ENCODE data around the gene PLG. TPM values are rescaled to one million over a fixed set of nuclear protein-coding genes. Genes with fewer than 3 reads are reported as not detected.
"Not testable (repeated sequence)": the region's sequence is repeated elsewhere in the genome, so short reads cannot be mapped to it uniquely, and the experiment has no call there.

Gene PLG
- total RNA-seq, 4 donors from 2014 or later = 5.1 TPM; not detected in 3

GRCh38 chr6:160774399-160774798, 72.4 kb downstream of the PLG start:
- 90% methylated on average over 4 of the region's 4 CpGs for WGBS
- Histone ChIP-seq H3K27ac (no peak overlapping the region), H3K4me3 (no peak overlapping the region), H3K4me1 (no peaks in the 10 kb centered on the region), H3K9me3 (no peaks in the 10 kb centered on the region), H3K27me3 (no peaks in the 10 kb centered on the region), H3K36me3 (no peaks in the 10 kb centered on the region)
- DNase-seq (ENCODE audit: low spot score in 2 of 2) = no peak
- TF ChIP-seq EP300 (IDR thresholded peaks at IDR 0.05) (no peak), POLR2AphosphoS5 (IDR thresholded peaks at IDR 0.05) (no peak), CTCF (IDR thresholded peaks at IDR 0.05) (no peak), POLR2A (IDR thresholded peaks at IDR 0.05) (no peak)

GRCh38 chr6:160775792-160776580, 73.9 kb downstream of the PLG start:
- no peak overlapping the region for H3K4me3 ChIP-seq
- TF ChIP-seq POLR2AphosphoS5 (IDR thresholded peaks at IDR 0.05) = no peak
- no peak for TF ChIP-seq CTCF (IDR thresholded peaks at IDR 0.05)
- no peak for TF ChIP-seq EP300 (IDR thresholded peaks at IDR 0.05)
- no peak for TF ChIP-seq POLR2A (IDR thresholded peaks at IDR 0.05)
- DNase-seq (ENCODE audit: low spot score in 2 of 2) = no peak
- no peaks in the 10 kb centered on the region for H3K4me1 ChIP-seq
- H3K27ac ChIP-seq = no peak overlapping the region
- H3K9me3 ChIP-seq = no peaks in the 10 kb centered on the region
- WGBS = 51% methylated on average over 6 of the region's 6 CpGs
- no peaks in the 10 kb centered on the region for H3K27me3 ChIP-seq
- no peaks in the 10 kb centered on the region for H3K36me3 ChIP-seq

GRCh38 chr6:160779095-160779494, 77.1 kb downstream of the PLG start:
- not testable (repeated sequence) for H3K36me3 ChIP-seq; H3K27me3 ChIP-seq; H3K9me3 ChIP-seq; DNase-seq (ENCODE audit: low spot score in 2 of 2); H3K27ac ChIP-seq; H3K4me1 ChIP-seq; H3K4me3 ChIP-seq
- WGBS = 97% methylated on average over 6 of the region's 6 CpGs

- not testable (repeated sequence) for H3K4me1 ChIP-seq; H3K9me3 ChIP-seq; DNase-seq (ENCODE audit: low spot score in 2 of 2)
These were observed 78.6 kb downstream of the PLG start for GRCh38 chr6:160780656-160781055.

DNA sequence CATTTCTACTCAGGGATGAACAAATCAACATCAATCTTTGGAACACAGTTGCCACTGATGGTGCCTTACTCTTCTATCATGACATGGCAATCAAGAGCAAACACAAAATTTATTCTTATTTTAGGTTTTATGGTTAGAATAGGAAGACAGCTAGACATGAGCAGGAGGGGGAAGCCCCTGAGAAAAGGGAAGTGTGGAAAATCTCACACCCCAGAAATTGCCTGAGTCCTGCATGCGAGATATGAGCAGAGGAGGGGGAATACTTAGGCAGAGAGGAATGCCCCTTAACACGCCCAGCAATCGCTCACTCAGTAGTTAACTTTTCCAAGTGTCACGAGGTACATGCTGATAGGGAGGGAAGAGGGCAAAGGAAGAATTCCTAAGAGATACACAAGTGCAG, 79.3 kb downstream of the PLG start:
- TF ChIP-seq POLR2A (IDR thresholded peaks at IDR 0.05) (no peak), CTCF (IDR thresholded peaks at IDR 0.05) (no peak), POLR2AphosphoS5 (IDR thresholded peaks at IDR 0.05) (no peak), EP300 (IDR thresholded peaks at IDR 0.05) (no peak)
- no peak for DNase-seq (ENCODE audit: low spot score in 2 of 2)
- Histone ChIP-seq H3K9me3 (no peaks in the 10 kb centered on the region), H3K27me3 (no peaks in the 10 kb centered on the region), H3K36me3 (no peaks in the 10 kb centered on the region), H3K27ac (no peak overlapping the region), H3K4me1 (no peaks in the 10 kb centered on the region), H3K4me3 (no peak overlapping the region)
- WGBS = 88% methylated on average over 4 of the region's 4 CpGs

More at GRCh38 chr6:160780656-160781055, 78.6 kb downstream of the PLG start:
- H3K27ac ChIP-seq, H3K27me3 ChIP-seq, H3K4me3 ChIP-seq, H3K36me3 ChIP-seq: not testable (repeated sequence)
- 93% methylated on average over 3 of the region's 3 CpGs for WGBS

DNA sequence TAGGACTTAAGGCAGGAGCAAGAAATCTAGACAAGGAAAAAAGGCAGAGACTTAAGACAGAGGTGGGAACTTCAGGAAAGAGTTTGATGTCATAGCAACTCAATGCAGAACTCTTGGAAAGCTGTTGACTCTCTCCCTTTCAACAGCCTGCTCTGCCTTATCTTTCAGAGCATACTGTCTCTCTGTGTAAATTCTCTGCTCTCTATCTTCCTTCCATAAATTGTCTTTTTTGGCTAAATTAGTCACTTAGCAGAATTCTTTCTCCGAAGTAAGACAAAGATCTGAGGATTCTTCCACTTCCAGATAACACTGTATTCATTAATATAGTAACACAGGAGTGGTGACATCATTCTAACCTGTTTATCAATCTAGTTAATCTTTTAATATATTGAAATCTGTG, 80.2 kb downstream of the PLG start:
- Histone ChIP-seq H3K4me3 (no peak overlapping the region), H3K27me3 (no peaks in the 10 kb centered on the region), H3K4me1 (no peaks in the 10 kb centered on the region), H3K36me3 (no peaks in the 10 kb centered on the region), H3K9me3 (no peaks in the 10 kb centered on the region), H3K27ac (no peak overlapping the region)
- TF ChIP-seq POLR2AphosphoS5 (IDR thresholded peaks at IDR 0.05) = no peak
- WGBS = 82% methylated on average over 1 of the region's 1 CpG
- DNase-seq (ENCODE audit: low spot score in 2 of 2) = no peak

DNA sequence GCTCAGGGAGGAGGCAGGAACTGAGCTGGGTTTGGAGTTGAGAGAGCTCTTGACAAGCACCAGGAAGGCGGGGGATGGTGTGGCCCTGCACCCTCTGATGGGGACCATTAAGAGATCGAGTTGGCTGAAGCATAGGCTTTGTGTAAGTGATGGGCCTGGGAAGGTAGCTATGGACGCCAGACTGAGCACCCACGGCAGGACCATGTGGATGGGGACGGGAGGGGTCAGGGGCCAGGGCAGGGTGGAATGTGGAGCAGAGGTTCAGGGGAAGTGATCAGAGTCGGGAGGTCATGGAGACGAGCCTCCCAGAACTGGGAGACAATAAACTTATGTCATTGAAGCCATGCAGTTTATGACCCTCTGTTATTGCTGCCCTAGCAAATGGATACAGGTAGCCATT, 81.7 kb downstream of the PLG start:
- Histone ChIP-seq H3K36me3 (no peaks in the 10 kb centered on the region), H3K4me1 (no peaks in the 10 kb centered on the region), H3K4me3 (no peak overlapping the region), H3K27me3 (no peaks in the 10 kb centered on the region), H3K9me3 (no peaks in the 10 kb centered on the region), H3K27ac (no peak overlapping the region)
- TF ChIP-seq POLR2A (IDR thresholded peaks at IDR 0.05) = no peak
- TF ChIP-seq CTCF (IDR thresholded peaks at IDR 0.05) = no peak
- TF ChIP-seq POLR2AphosphoS5 (IDR thresholded peaks at IDR 0.05) = no peak
- no peak for TF ChIP-seq EP300 (IDR thresholded peaks at IDR 0.05)
- 46% methylated on average over 7 of the region's 7 CpGs for WGBS
- no peak for DNase-seq (ENCODE audit: low spot score in 2 of 2)

DNA sequence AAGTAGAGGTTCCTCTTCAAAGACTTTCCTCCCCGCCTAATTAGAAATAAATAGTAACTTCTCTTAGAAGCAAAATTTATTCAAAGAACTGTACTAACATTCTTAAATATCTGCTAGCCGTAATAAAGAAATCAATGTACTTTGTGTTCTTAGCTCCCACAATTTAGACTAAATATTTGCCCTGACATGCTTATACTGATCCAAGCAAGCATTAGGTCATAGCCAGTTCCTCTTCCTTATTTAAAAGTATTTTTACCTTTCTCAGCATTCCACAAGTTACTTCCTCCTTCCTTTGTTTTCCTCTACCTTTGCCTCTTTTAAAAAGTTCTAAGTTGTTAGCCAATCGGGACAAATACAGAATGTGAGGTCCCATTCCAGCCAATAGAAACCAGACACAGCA, 86.1 kb downstream of the PLG start:
- H3K36me3 ChIP-seq; H3K27me3 ChIP-seq; H3K9me3 ChIP-seq; H3K27ac ChIP-seq; DNase-seq (ENCODE audit: low spot score in 2 of 2); H3K4me1 ChIP-seq; H3K4me3 ChIP-seq: not testable (repeated sequence)
- WGBS = 64% methylated on average over 3 of the region's 3 CpGs
